ENCODE data around the gene MCOLN3. TPM values are rescaled to one million over a fixed set of nuclear protein-coding genes. Genes with fewer than 3 reads are reported as not detected.
A peak's percentile ranks its signal among the peaks of the same experiment; 100 is the strongest.
"Not testable (repeated sequence)": the region's sequence is repeated elsewhere in the genome, so short reads cannot be mapped to it uniquely, and the experiment has no call there.

MCOLN3 gene
- total RNA-seq, 2 donors from 2014 or later, result 10.1 to 12.6 TPM

GRCh38 chr1:85015826-85016225 lies 32.5 kb downstream of the MCOLN3 start:
- H3K27me3 Mint-ChIP-seq (ENCODE audit: insufficient read depth), result peaks cover 4% of the 10 kb centered on the region
- WGBS, 2 experiments (ENCODE audit: insufficient coverage in 1 of 2, insufficient read length in 1 of 2), result 91% methylated on average over 1 of the region's 1 CpG; no CpG with 5 or more reads in 1 of the 2 experiments

DNA sequence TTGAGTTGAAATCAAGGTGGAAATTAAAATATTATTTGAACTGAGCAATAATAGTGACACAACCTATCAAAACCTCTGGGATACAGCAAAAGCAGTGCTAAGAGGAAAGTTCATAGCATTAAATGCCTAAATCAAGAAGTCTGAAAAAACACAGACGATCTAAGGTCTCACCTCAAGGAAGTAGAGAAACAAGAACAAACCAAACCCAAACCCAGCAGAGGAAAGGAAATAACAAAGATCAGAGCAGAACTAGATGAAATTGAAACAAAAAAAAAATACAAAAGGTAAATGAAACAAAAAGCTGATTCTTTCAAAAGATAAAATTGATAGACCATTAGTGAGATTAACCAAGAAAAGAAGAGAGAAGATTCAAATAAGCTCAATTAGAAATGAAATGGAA lies 42.7 kb downstream of the MCOLN3 start:
- not testable (repeated sequence) for H3K9me3 Mint-ChIP-seq; H3K4me1 ChIP-seq (ENCODE audit: control insufficient read depth, insufficient read depth, low read length); H3K36me3 ChIP-seq (ENCODE audit: control insufficient read depth, insufficient read depth, low read length); DNase-seq; H3K9me3 ChIP-seq (ENCODE audit: control insufficient read depth, low read length); H3K36me3 Mint-ChIP-seq (ENCODE audit: low read depth); H3K27ac ChIP-seq (ENCODE audit: low read depth, low read length); H3K4me3 ChIP-seq (ENCODE audit: low read length); H3K27ac Mint-ChIP-seq; H3K4me1 Mint-ChIP-seq; H3K9ac ChIP-seq (ENCODE audit: extremely low read depth, low read length, poor library complexity, severe bottlenecking); H3K4me3 Mint-ChIP-seq
- H3K27me3 ChIP-seq (ENCODE audit: control insufficient read depth, insufficient read depth, low read length, poor library complexity, severe bottlenecking), result peaks cover 35% of the 10 kb centered on the region
- peaks cover 62% of the 10 kb centered on the region for H3K27me3 Mint-ChIP-seq (ENCODE audit: insufficient read depth)
- WGBS, 2 experiments (ENCODE audit: insufficient coverage in 1 of 2, insufficient read length in 1 of 2), result 83% methylated on average over 1 of the region's 1 CpG; no CpG with 5 or more reads in 1 of the 2 experiments

More at GRCh38 chr1:85015826-85016225, 32.5 kb downstream of the MCOLN3 start:
- H3K27me3 ChIP-seq (ENCODE audit: control insufficient read depth, insufficient read depth, low read length, poor library complexity, severe bottlenecking), result no peaks in the 10 kb centered on the region
- H3K4me3 Mint-ChIP-seq, result no peak overlapping the region
- no peaks in the 10 kb centered on the region for H3K36me3 ChIP-seq (ENCODE audit: control insufficient read depth, insufficient read depth, low read length)
- no peaks in the 10 kb centered on the region for H3K36me3 Mint-ChIP-seq (ENCODE audit: low read depth)
- no peak overlapping the region for H3K9ac ChIP-seq (ENCODE audit: extremely low read depth, low read length, poor library complexity, severe bottlenecking)
- no peak overlapping the region for H3K27ac Mint-ChIP-seq
- no peak overlapping the region for H3K27ac ChIP-seq (ENCODE audit: low read depth, low read length)
- H3K9me3 Mint-ChIP-seq, result no peaks in the 10 kb centered on the region
- no peak for TF ChIP-seq CTCF (conservative IDR thresholded peaks at IDR 0.05)
- H3K4me1 Mint-ChIP-seq, result no peaks in the 10 kb centered on the region
- H3K9me3 ChIP-seq (ENCODE audit: control insufficient read depth, low read length), result no peaks in the 10 kb centered on the region
- no peaks in the 10 kb centered on the region for H3K4me1 ChIP-seq (ENCODE audit: control insufficient read depth, insufficient read depth, low read length)
- DNase-seq, result no peak
- H3K4me3 ChIP-seq (ENCODE audit: low read length), result no peak overlapping the region

DNA sequence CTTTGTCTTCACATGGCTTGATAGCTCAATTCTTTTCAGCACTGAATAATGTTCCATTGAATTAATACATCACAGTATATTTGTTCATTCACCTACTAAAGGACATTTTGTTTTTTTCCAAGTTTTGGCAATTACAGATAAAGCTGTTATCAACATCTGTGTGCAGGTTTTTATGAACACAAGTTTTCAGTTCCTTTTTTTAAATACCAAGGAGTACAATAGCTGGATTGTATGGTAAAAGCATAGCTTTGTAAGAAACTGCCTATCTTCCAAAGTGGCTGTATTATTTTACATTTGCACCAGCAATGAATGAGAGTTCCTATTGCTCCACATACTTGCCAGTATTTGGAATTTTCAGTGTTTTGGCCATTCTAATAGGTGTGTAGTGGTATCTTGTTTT lies 46.6 kb downstream of the MCOLN3 start:
- Mint-ChIP-seq H3K4me3 (no peak overlapping the region), H3K27me3 (ENCODE audit: insufficient read depth) (peaks cover 83% of the 10 kb centered on the region), H3K9me3 (peaks cover under 1% of the 10 kb centered on the region), H3K27ac (no peak overlapping the region), H3K36me3 (ENCODE audit: low read depth) (no peaks in the 10 kb centered on the region), H3K4me1 (peaks cover 3% of the 10 kb centered on the region)
- Histone ChIP-seq H3K9me3 (ENCODE audit: control insufficient read depth, low read length) (no peaks in the 10 kb centered on the region), H3K9ac (ENCODE audit: extremely low read depth, low read length, poor library complexity, severe bottlenecking) (no peak overlapping the region), H3K36me3 (ENCODE audit: control insufficient read depth, insufficient read depth, low read length) (no peaks in the 10 kb centered on the region), H3K27ac (ENCODE audit: low read depth, low read length) (no peak overlapping the region), H3K4me3 (ENCODE audit: low read length) (no peak overlapping the region), H3K4me1 (ENCODE audit: control insufficient read depth, insufficient read depth, low read length) (no peaks in the 10 kb centered on the region), H3K27me3 (ENCODE audit: control insufficient read depth, insufficient read depth, low read length, poor library complexity, severe bottlenecking) (peaks cover 73% of the 10 kb centered on the region)
- no peak for DNase-seq
- no peak for TF ChIP-seq CTCF (conservative IDR thresholded peaks at IDR 0.05)

DNA sequence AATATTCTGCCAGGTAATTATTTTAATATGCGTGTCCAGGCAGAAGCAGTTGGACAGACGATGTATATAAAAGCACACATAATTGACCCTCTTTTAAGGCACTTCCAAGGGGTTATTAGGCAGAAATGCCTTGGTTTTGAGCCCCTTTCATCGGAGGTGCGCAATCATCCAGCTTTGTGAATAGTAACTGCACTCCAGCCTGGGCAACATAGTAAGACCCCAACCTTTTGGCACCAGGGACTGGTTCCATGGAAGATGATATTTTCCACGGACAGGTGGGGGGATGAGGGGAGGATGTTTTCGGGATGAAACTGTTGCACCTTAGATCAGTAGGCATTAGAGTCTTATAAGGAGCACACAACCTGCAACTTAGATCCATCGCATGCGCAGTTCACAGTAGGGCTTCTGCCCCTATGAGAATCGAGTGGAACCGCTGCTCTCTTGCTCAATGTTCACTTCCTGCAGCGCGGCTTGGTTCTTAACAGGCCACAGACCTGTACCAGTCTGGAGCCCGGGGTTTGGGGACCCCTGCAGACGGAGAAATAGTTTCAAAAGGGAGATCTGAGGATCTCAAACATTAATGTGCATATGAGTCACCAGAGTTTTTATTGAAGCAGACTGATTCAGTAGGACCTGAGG lies 49.5 kb downstream of the MCOLN3 start:
- H3K4me1 ChIP-seq (ENCODE audit: control insufficient read depth, insufficient read depth, low read length), result no peaks in the 10 kb centered on the region
- no peaks in the 10 kb centered on the region for H3K9me3 Mint-ChIP-seq
- no peaks in the 10 kb centered on the region for H3K9me3 ChIP-seq (ENCODE audit: control insufficient read depth, low read length)
- peak; percentile 46 for DNase-seq
- H3K27ac ChIP-seq (ENCODE audit: low read depth, low read length), result no peak overlapping the region
- peak overlapping the region; percentile 62 for H3K4me3 Mint-ChIP-seq
- peaks cover 3% of the 10 kb centered on the region for H3K4me1 Mint-ChIP-seq
- H3K4me3 ChIP-seq (ENCODE audit: low read length), result peak overlapping the region; percentile 2
- no peaks in the 10 kb centered on the region for H3K36me3 ChIP-seq (ENCODE audit: control insufficient read depth, insufficient read depth, low read length)
- 42 to 44% methylated on average over 12 to 14 of the region's 14 CpGs for WGBS, 2 experiments (ENCODE audit: insufficient coverage in 1 of 2, insufficient read length in 1 of 2)
- H3K27me3 Mint-ChIP-seq (ENCODE audit: insufficient read depth), result peaks cover 90% of the 10 kb centered on the region
- H3K9ac ChIP-seq (ENCODE audit: extremely low read depth, low read length, poor library complexity, severe bottlenecking), result no peak overlapping the region
- peaks cover 97% of the 10 kb centered on the region for H3K27me3 ChIP-seq (ENCODE audit: control insufficient read depth, insufficient read depth, low read length, poor library complexity, severe bottlenecking)
- no peaks in the 10 kb centered on the region for H3K36me3 Mint-ChIP-seq (ENCODE audit: low read depth)
- H3K27ac Mint-ChIP-seq, result no peak overlapping the region
- no peak for TF ChIP-seq CTCF (conservative IDR thresholded peaks at IDR 0.05)
